NCI-H128 (cell line): ENCODE results near the gene C6orf15.

ENCODE experiments used
- DNase-seq: peaks from one replicate; lab custom pipeline; 2025; ENCODE audit not compliant: unreplicated experiment; lab: John Stamatoyannopoulos, UW

Gene C6orf15

DNA sequence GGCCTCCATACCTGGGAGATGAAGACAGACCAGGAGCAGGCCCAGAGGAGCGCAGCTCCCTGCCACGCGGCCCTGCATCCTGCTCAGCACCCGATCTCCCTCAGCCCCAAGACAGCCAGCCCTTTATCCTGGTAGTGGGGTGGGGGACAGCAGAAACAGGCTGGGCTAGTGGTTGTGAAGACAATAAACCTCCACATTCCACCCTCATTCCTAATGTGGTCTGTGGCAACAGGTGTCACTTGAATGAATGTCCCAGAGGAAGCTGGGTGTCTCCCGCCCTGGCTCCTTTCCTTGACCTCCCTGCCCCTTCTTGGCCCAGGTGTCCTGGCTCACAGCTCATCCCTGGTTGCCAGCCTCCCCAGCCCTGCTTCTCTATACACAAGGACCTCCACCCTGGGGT, at the start of gene C6orf15:
TSS of gene C6orf15 (minus strand) at position 98 of the 400 bp plus-strand sequence. CDS start at position 78, 20 bp downstream.
- no peak for DNase-seq

DNA sequence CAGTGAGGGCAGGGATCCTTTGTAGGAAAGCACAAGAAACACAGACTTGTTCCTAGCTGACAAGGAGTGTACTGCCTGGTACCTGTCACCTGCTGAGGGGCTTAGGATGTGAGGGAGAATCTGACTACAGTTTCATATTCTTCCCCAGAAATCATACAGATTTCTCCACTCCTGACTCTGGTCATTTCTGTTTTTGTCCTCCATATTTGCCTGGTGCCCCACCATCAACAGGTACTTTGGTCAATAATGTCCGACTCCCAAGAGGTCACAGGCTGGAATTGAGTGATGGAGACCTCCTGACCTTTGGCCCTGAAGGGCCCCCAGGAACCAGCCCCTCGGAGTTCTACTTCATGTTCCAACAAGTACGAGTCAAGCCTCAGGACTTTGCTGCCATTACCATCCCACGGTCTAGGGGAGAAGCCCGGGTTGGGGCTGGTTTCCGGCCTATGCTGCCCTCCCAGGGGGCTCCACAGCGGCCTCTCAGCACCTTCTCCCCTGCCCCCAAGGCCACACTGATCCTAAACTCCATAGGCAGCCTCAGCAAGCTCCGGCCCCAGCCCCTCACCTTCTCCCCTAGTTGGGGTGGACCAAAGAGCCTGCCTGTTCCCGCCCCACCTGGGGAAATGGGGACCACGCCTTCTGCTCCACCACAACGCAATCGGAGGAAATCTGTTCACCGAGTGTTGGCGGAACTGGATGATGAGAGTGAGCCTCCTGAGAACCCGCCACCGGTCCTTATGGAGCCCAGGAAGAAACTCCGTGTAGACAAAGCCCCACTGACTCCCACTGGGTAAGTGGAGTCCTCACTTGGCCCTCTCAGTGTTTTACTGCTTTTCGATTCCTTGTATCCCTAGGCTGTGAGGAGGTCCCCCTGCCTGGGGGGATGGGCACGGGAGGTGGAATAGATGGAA, 49.1 kb upstream of the C6orf15 start:
- DNase-seq, result no peak

DNA sequence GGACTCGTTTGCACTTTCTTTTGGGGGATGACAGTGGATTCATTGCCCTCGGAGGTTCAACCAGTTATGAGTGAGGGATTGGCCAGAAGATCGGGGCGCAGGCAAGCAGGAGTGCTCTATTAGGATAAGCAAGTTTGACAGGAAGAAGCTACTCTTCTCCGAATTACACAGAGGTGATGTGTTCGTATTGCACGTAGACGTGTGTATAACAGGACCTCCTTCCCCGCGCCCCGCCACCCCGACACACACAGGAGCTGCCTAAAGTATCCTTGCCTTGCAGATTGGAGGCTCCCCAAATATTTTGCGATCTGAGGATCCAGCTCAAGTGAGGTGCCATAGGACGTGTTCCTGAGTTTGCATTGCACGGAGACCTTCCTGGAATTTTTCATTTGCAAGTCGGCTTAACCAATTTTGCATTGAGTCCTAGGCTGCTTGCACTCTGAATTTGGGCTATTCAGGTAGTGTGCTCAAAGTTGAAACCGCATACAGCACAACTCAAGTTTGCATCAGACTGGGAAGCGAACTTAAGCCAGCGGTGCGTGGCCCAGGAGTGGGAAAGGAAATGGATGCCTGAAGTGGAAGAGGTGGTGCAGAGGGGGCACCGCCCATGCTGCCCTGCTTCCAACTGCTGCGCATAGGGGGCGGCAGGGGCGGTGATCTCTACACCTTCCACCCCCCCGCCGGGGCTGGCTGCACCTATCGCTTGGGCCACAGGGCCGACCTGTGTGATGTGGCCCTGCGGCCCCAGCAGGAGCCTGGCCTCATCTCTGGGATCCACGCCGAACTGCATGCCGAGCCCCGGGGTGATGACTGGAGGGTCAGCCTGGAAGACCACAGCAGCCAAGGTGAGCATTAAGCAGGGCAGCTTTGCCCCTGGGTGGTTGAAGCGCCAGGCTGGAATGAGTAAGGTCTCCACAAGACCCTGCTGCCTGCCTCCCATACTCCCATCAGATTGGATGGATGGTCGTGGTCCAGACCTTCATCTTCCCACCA, 46.8 kb upstream of the C6orf15 start:
- DNase-seq, result no peak

DNA sequence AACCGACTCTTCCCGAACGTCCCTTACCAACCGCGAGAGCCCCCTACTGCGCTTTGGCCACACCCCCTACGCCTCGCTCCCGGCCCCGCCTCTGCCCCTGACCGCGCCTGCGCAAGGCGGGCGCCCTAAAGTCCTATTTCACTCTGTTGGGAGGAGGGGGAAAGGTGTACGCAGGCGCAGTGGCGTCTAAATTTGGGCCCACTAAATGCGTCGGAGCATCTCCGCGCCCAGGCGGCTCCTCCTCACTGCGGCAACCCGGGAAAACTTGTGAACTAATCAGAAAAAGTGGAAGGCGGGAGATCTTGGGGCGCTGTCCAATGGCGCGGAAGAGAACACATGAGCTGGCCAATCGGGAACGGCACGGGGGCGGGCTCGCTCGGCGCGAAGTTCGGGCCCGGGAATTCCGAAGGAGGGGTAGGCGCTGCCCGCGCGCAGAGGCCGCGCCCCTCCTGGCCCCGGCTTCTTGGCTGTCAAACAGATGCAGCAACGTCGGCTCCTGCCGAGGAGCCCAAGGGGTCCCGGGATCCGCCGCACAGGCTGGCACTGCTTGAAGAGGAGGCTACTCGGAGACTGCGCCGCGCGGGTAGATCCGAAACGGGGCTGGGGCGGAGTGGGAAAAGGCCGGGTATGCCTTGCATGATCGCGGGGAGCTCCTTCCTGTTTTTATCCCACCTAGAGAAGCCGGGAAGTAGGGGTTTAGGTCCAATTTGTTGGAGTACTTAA, 45.9 kb upstream of the C6orf15 start, which contains the start of gene TCF19:
TSS of gene TCF19 (plus strand) at position 450 of the 723 bp plus-strand sequence. CDS start 881 bp downstream, outside the sequence.
- DNase-seq, result peak; percentile 98

DNA sequence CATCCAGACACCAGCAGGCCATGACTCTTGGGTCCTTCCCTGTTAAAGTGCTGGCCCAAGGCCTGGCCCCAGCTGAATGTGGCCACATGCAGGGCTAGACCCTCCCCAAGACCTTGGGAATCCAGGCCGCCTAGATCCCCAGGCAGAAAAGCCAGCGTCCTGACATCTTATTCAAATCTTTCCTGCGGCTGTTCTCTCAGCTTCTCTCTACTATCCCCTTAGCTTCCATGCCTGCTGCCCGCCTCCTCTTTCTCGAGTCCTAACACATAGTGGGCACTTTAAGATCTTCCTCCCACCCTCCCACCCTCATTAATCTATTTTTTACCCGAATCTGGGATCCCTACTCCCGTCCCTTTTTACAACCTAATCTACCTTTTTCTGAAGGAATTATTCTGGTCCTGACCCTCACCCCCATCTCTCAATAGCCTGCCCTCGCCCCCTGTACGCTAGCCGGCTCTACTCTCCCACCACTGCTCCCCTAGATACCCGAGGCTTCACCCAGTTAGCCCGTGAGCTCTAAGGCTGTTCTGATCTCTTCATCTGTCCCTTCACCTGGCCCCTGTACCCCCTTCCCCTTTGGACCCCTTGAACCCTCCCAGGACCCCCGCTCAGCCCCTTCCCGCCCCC, 45.3 kb upstream of the C6orf15 start, which contains the start of gene CCHCR1:
TSS of gene CCHCR1 (minus strand) at position 290 of the 627 bp plus-strand sequence. CDS start at position 88, 202 bp downstream.
- no peak for DNase-seq

DNA sequence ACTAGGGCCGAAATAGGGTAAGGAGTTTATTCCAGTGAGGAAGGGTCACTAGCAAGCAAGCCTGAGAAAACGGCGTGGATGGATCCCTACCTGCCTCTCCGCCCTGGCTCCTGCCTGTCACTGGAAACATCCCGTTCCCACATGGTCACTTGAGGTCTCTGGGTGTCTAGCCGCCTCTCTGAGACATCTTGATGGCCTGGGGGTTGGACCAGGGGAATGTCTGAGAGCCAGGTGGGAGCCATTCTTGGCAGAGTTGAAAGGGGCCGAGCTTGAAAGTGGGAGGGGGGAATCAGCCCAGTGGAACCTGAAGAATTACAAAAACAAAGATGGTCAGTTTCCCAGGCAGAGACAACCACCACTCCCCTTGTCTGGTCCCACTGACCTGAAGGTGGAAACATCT, 44.3 kb upstream of the C6orf15 start:
- DNase-seq, result no peak

DNA sequence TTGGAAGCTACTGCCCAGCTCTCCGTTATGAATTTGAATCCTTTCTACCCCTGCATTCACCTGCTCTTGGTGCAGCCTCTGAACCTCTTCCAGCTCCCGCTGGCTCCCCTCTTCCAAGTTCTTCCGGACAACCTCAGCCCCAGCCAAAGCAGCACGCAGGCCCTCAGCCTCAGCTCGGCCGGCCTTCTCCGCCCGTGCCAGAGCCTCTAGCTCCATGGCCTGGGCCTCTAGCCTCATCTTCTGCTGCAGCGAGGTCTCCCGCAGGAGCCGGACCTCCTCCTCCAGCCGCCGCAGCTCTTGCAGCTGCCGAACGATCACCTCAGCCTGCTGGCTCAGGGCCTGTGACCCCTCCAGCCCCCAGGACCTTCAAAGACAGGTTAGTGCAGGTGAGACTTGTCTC, 42.1 kb upstream of the C6orf15 start:
- no peak for DNase-seq

DNA sequence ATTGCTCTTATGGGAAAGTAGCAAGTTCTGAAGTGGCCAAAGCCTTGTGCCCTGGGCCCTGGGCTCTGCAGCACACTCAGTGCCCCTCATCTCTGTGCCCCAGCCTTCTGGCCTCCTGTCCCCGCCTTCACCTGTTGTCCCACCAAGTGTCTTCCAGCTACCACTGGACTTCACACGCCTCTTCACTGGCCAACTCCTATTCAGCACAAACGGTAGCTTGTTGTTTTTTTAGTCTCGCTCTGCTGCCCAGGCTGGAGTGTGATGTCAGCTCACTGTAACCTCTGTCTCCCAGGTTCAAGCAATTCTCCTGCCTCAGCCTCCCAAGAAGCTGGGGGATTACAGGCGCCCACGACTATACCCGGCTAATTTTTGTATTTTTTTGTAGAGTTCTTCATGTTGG, 40.4 kb upstream of the C6orf15 start:
- no peak for DNase-seq

DNA sequence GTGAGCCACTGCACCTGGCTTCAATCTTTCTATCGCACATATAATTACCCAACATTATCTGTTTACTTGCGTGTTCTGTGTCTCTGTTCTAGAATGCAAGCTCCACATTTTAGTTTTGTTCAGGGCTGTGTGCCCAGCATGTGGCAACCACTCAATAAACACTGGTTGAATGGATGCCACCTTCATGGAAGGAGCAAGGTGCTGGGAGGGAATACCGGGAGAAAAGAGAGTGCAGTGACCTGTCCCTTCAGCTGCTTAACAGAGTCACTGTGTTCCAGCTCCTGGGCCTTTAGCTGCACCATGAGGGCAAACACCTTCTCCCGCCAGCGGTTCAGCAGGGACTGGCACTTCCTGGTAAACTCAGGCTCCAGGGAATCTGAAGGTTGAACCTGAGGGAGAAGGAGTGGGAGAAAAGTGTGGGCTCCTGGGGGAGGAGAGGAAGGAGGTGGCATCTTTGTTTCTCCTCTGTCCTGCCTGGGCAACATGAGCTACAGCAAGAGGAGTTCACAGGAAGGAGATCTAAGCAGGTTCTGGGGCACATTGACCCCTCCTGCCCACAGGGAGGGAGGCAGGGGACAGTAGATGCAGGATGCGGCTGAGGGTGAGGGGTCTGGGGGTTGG, 37.6 kb upstream of the C6orf15 start:
- DNase-seq, result no peak

DNA sequence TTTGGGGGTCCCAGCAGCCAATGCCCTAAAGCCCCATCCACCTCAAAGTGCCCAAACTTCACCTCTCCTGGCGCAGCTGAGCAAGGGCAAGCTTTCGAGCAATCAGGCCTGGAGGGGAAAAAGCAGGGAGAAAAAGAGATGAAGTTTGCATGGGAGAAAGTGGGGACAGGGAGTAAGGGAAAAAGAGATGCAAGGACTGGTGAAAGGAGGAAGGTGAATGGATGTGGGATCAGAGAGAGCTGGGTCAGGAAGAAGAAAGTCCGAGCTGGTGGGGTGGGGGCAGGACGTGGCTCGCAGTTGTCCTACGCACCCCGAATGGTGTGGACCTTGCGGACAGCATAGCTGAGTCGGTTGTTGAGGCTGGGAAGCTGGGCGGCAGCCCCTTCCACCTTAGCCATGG, 33.0 kb upstream of the C6orf15 start:
- no peak for DNase-seq

DNA sequence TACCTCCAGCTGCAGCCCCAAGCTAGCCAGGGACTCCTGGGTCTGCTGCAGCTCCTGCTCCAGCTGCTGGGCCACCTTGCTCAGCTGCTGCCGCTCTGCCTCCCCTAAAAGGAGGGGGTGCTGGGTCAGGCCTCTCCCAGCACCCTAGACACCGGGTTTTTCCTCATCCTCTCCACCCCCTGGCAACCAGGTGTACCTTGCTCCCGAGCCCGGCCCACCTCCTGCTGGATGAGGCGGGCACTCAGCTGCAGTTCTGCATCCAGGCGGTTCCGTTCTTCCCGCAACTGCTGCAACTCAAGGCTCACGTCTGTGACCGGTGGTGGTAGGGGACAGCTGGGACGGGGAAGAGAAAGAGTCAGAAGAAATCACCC, 32.6 kb upstream of the C6orf15 start:
- no peak for DNase-seq

DNA sequence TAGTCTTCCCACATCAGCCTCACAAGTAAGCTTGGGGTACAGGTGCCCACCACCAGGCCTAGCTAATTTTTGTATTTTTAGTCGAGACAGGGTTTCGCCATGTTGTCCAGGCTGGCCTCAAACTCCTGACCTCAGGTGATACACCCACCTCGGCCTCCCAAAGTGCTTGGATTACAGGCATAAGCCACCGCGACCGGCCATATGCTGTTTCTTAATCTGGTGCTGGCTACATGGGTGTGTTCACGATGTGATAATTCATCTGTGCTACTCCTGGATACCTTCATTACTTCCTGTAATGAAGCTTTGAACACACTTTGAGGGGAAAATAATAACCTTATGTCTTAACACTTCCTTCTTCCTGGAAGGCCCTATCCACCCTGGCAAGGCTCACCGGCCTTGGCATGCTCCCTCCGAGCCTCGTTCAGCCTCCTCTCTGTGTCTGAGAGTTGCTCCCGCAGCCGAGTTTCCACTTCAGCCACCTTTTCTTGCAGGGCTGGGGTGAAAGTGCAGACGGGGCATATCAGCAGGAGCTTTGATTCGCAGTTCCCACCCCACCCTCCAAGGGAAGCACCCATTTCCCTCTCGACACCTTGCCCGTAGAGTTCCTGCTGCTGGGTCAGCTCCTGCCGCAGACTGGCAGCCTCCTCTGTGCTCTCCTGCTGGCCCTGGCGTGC, 32.1 kb upstream of the C6orf15 start:
- DNase-seq, result no peak

DNA sequence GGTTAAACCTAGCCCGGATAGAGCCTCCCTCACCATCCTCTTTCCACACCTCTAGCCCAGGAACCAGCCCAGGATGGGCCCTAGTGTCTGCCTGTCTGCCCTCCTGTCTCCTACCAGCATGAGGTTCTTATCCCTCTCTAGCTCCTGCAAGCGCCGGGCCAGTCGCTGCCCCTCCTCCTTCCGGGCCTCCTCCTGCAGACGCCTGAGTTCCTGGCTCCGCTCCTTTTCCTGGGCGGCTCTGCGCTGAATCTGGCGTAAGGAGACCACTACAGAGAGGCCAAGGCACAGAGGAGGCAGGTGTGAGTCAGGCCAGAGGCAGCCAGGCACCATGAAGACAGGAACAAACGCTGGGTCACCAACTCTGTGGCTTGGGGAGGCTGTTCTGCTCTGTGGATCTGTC, 30.8 kb upstream of the C6orf15 start:
- DNase-seq, result no peak

DNA sequence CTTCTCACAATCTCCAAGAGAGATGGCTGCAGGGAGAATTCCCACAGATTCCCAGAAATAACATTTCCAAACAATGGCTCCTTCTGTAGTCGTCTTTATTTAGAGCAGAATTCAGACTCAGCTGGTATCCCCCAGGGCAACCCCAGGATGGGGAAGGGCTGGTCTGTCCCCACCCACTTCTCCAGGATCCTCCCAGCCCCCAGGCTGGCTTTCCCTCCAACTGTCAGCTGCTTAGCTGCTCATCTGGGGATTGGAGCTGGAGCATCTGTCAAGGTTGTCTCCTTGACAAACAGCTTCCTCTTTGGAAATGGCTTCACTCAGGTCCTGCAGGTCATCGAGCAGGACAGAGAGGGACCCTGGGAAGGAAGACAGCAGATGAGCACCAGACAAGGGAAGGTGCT, 30.0 kb upstream of the C6orf15 start:
- DNase-seq, result no peak

DNA sequence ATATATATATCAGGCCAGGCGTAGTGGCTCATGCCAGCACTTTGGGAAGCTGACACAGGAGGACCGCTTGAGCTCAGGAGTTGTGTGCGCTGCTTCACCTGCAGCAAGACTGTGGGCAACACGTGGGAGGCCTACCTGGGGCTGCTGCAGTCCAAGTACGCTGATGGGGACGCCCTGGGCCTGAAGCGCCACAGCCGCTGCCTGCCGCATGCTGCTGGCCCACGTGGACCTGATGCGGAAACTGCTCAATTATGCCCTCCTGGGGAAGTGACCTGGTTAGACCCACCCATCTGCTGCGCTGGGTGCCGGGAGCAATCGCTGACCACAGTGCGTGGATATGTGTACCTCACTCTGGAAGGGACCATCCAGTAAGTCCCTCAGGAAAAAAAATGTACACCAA, 28.3 kb upstream of the C6orf15 start:
- no peak for DNase-seq

DNA sequence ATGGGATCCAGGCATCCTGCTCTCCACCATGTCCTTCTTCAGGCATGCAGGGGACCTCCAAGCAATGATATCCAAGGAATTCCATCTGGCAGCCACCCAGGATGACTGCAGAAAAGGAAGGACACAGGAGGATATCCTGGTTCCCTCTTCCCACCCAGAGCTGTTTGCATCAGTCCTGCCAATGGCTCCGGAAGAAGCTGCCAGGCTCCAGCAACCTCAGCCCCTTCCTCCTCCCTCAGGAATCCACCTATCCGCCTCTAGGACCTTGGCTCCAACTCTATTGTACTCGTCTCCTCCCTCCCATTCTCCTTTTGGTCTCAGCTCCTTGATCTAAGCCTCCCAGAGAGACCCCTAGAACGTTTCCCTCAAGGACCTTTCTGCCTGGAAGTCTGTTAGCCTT, 27.2 kb upstream of the C6orf15 start:
- DNase-seq, result no peak

DNA sequence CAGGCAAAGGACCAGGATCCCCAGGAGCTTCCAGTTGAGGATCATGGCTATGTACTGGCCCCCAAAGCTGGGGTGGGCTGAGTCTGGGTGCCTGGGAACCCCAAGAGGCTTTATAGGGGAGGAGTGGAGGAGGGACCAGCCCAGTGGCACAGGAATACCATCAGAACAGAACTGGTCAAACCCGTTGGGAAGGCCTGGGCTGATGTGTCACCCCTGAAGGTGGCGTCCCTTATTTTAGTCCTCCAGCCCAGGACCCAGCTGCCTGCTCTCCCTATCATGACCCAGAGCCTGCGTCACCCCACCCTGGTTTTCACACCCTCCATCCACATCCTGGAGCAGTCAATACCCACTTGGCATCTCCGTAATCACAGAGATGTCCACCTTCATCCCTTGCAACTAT, 26.6 kb upstream of the C6orf15 start, which contains the start of gene PSORS1C2:
TSS of gene PSORS1C2 (minus strand) at position 85 of the 400 bp plus-strand sequence. CDS start at position 45, 40 bp downstream.
- DNase-seq, result no peak

DNA sequence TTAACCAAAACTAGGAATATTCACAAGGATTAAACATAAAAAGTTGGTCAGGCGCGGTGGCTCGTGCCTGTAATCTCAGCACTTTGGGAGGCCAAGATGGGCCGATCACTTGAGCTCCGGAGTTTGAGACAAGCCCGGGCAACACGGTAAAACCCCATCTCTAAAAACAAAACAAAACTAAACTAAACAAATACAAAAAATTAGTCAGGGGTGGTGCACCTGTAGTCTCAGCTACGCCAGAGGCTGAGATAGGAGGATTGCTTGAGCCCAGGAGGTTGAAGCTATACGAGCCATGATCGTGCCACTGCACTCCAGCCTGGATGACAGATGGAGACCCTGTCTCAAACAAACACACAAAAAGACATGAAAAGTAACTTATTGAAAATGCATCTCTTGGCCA, 23.3 kb upstream of the C6orf15 start:
- DNase-seq, result no peak

DNA sequence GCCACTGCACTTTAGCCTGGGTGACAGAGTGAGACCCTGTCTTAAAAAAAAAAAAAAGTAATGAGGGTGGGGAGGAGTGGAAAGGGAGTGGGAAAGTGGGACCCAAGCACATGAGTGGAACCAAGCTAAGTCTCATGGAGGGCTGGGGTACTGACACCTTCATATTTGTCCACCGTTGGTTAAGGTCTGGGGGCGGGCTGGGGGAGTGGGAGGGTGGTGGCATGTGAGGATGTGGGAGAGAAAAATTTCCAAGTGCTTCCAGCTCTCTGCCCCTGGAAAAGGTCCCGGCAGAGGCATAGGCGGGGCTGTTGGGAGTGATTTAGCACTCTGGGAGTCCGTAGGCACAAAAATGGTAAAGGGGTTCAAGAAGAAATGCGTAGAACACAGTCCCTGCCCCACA, 20.4 kb upstream of the C6orf15 start:
- DNase-seq, result no peak
